ENCODE data around the gene BMP8A. TPM values are rescaled to one million over a fixed set of nuclear protein-coding genes. Genes with fewer than 3 reads are reported as not detected.
"Not testable (repeated sequence)": the region's sequence is repeated elsewhere in the genome, so short reads cannot be mapped to it uniquely, and the experiment has no call there.

BMP8A gene, protein sequence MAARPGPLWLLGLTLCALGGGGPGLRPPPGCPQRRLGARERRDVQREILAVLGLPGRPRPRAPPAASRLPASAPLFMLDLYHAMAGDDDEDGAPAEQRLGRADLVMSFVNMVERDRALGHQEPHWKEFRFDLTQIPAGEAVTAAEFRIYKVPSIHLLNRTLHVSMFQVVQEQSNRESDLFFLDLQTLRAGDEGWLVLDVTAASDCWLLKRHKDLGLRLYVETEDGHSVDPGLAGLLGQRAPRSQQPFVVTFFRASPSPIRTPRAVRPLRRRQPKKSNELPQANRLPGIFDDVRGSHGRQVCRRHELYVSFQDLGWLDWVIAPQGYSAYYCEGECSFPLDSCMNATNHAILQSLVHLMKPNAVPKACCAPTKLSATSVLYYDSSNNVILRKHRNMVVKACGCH
- 1.5 TPM for total RNA-seq
- long read RNA-seq, partial matches to known transcripts: 0 of 3 reads
- long read RNA-seq, other reads (novel, unspliced or antisense): 3 of 3 reads

DNA sequence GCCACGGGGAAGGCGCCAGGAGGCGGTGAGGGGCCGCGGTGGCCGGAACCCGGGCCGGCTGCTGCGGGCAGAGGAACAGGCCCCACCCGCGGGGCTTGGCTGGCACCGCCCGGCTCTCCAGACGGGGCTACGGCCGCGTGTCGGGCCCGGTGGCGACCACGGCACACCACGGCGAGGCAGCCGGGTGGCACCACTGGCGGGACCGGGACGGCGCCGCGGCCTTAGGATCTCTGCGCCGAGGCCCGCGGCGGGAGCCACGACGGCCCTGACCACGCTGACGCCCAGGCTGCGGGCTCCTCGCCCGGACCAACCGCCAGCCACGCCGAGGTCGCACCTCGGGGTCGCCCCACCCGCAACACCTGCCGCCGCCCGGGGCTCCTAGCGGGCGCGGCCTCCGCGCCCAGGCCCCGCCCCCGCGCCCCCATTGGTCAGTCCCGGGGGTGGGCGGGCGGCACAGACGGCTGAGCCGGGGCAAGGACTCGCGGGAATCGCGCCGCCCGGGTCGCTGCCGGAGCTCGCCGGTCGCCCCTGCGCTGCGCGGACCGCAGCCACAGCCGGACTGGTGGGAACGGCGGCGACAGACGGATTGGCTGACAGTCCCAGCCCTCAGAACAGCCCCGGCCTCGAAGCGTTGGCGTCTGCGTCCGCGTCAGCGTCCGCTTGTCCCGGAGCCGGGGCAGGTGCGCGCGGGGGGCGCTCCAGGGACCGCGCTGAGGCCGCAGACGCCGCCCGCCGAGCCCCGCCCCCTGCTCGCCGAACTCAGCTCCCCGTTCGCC is at the start of gene BMP8A:
Gene BMP8A (plus strand): TSS at position 491 of the 776 bp plus-strand sequence. CDS start 356 bp downstream, outside the sequence.
- intact Hi-C loops (cut with DNase I): no loop called here
- DNase-seq (ENCODE audit: low spot score): no peak

DNA sequence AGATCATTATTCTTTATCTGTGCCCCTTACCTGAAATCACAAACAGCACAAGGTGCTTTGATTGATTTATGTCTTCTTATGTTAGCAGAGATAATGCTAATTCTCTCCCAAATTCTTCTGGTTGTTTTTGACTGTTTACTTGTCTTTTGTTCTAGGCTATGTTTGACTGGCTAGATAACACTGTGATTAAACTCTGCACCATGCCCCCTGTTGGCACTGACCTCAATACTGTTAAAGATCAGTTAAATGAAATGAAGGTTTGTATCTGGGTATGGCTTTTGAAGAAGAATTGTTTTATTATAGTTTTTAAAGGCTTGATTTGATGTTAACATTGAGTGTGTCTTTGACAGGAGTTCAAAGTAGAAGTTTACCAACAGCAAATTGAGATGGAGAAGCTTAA is 49.6 kb upstream of the BMP8A start:
- intact Hi-C loops (cut with DNase I): no loop called here
- no peak for DNase-seq (ENCODE audit: low spot score)

DNA sequence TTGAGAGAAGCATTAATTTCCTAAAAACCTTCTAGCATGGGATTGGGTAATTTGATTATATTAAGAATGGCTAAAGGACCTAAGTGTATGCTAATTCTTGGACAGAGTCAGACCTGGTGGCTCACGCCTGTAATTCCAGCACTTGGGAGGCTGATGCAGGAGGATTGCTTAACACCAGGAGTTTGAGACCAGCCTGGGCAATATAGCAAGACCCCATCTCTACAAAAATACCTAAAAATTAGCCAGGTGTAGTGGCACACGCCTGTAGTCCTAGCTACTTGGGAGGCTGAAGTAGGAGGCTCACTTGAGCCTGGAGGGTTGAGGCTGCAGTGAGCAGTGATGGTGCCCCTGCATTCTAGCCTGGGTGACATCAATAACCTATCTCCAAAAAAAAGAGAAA is 45.9 kb upstream of the BMP8A start:
- intact Hi-C loops (cut with DNase I): no loop called here
- no peak for DNase-seq (ENCODE audit: low spot score)

DNA sequence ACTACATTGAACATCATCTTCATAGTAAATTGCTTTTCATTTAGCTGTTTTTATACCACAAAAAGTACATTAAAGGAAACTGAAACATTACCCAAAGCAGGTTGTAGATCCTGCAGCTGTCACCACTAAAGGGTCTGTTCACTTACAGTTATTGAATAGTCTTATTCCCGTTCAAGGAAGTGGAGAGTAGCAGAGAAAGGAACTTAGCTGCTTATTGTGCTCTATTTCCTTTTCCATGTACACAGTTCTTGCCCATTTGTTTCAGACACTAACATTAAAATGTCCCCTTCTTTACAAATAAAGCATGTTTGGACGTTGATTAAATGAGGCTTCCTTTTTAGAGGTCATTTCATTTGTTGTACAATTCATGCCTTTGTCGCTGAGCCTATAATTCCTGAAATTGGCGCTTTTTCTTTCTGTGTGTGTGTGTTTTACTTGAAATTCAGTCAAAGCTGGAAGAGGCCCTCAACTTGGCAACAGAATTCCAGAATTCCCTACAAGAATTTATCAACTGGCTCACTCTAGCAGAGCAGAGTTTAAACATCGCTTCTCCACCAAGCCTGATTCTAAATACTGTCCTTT is 44.4 kb upstream of the BMP8A start:
- no peak for DNase-seq (ENCODE audit: low spot score)
- intact Hi-C loops (cut with DNase I): no loop called here

DNA sequence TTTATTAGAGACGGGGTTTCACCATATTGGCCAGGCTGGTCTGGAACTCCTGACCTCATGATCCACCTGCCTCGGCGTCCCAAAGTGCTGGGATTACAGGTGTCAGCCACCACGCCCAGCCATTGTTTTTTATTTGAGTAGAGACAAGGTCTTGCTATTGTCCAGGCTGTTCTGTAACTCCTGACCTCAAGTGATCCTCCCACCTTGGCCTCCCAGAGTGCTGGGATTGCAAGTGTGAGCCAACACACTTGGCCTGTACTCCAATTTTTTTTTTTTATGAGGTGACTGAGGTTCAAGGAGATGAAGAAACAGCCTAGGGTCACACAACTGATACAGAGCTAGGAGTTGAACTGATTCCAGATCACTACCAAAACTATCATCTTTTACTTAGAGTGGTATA is 41.4 kb upstream of the BMP8A start:
- intact Hi-C loops (cut with DNase I): not testable (repeated sequence)

DNA sequence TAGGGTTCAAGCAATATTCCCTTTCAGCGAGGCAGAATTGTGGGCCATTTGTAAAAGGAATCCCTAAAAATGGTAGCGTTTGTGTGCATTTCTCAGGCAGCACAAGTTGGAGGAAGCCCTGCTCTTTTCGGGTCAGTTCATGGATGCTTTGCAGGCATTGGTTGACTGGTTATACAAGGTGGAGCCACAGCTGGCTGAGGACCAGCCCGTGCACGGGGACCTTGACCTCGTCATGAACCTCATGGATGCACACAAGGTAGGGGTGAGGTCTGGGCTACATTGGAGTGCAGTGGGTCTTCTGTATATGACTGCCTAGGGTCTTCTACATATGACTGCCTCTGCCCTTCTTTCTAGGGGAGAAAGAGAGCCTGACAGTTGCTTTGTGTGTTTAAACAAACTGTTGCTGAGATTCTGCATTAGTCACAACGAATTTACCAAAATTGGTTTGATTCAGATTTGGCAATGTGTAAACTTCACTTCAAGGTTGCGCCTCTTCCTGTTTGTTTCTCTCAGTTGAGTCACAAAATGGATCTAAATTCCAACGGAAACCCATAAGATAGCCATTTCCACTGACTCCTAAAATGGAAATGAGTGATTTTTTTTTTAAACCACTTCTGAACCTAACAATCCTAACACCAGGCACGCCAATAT is 40.4 kb upstream of the BMP8A start:
- intact Hi-C loops (cut with DNase I): no loop called here
- no peak for DNase-seq (ENCODE audit: low spot score)

More for the DNA sequence above, 41.4 kb upstream of the BMP8A start:
- not testable (repeated sequence) for DNase-seq (ENCODE audit: low spot score)

DNA sequence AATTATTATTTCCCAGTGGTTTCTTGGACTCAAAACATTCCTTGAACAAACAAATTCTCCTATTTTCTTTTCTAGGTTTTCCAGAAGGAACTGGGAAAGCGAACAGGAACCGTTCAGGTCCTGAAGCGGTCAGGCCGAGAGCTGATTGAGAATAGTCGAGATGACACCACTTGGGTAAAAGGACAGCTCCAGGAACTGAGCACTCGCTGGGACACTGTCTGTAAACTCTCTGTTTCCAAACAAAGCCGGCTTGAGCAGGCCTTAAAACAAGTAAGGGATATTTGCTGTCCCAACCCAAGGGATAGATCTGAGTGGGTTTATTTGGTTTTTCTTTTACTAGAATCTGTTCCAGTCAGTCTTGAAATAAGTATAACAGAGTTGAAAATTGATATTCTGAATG is 39.4 kb upstream of the BMP8A start:
- no peak for DNase-seq (ENCODE audit: low spot score)
- intact Hi-C loops (cut with DNase I): no loop called here

DNA sequence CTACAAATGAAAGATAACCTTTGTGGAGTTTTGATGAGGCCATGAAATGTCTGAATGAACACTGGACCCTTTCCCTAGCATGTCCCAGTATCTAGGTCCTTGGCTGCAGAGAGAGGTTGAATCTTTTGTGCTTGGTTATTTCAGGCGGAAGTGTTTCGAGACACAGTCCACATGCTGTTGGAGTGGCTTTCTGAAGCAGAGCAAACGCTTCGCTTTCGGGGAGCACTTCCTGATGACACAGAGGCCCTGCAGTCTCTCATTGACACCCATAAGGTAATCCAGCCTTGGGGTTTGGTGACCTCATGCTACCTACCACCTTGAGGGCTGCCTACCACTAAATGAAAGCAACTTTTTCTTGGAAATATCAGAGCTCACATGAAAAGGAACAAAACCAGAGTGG is 38.9 kb upstream of the BMP8A start:
- intact Hi-C loops (cut with DNase I): no loop called here
- DNase-seq (ENCODE audit: low spot score): no peak

DNA sequence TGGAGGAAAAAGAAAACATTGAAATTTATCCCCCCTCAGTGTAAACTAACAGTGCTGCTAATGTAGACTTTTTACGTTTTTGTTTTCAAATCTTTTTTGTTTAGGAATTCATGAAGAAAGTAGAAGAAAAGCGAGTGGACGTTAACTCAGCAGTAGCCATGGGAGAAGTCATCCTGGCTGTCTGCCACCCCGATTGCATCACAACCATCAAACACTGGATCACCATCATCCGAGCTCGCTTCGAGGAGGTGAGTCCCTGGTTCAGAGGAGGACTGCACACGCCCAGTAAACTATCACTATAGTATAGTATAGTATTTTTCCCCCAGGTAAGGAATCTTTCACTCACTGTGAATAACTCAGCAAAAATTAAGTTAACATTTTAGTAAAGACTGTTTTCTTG is 37.8 kb upstream of the BMP8A start:
- no peak for DNase-seq (ENCODE audit: low spot score)
- intact Hi-C loops (cut with DNase I): no loop called here

DNA sequence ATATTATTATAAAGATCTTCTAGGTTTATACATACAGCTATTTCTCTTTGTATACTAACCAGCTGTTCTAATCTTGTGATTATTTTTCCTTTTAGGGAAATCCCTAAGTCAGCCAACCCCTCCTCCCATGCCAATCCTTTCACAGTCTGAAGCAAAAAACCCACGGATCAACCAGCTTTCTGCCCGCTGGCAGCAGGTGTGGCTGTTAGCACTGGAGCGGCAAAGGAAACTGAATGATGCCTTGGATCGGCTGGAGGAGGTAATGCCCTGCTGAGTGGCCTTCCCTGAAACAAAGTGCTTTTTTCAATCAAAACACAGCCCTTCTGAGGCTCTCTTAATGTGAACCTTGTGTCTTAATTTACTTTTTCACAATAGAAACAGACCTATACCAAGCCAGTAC is 32.4 kb upstream of the BMP8A start:
- intact Hi-C loops (cut with DNase I): no loop called here

DNA sequence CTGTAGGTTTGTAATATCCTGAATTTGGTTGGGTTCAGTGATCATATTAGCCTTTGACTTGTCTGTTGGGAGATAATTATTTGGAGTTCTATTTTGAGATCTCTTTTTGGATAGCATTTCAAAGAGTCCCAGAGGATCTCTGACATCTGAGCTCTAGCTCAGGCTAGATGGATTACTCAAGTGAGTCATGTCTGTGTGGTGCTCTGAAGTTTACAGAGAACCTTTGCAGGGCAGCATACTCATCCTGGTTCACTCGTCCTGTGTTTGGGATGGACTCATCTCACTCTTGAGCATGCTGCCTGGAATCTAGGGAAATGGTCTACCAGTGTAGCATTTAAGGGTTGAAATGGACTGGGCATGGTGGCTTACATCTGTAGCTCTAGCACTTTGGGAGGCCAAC is 29.4 kb upstream of the BMP8A start:
- intact Hi-C loops (cut with DNase I): no loop called here
- DNase-seq (ENCODE audit: low spot score): no peak

More for the DNA sequence above, 32.4 kb upstream of the BMP8A start:
- no peak for DNase-seq (ENCODE audit: low spot score)

DNA sequence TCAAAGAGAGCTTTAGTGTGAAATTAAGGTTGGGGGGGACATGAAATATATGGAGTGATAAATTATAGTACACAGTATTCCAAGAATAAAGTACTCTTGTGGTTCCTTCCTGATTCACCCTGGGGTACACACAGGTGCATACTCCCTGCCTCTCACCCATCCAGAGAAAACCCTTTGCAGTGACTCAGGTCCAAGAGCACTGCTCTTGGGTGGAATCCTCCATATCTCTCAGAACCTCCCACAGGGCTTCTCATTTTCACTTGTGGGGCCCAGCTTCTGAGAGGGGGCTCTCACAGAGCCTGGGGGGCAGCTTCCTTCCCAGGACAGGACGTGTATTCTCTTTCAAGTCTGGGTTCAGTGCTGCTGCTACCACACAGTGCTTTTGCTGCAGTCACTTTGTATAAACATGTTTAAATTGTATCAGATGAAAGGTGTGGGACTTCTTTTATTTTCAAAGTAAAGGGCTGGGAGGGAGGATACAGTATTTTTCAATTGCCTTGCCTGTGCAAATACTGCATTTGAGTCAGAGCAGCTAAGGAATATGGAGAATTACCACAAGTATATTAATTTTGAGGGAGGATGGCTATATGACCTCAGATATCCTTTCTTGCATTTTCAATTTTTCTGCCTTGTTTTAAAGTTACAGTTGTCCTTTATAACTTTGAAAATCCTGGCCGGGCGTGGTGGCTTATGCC is 24.9 kb upstream of the BMP8A start:
- intact Hi-C loops (cut with DNase I): no loop called here

DNA sequence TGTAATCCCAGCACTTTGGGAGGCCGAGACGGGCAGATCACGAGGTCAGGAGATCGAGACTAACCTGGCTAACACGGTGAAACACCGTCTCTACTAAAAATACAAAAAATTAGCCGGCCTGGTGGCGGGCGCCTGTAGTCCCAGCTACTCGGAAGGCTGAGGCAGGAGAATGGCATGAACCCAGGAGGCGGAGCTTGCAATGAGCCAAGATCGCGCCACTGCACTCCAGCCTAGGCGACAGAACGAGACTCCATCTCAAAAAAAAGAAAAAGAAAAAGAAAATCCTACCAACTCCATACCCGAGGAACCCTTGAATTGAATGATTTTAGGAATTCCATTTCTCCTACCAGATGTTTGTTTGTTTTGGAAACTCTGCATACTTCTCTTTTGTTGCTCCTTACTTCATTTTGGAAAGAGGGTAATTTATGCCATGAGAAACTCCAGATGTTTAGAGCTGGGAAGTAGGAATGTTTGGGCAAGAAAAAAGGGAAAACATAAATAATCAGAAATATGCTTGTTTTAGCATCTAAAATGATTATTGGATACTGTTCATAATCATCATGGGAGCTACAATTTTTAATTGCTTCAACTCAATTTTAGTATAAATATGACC is 24.2 kb upstream of the BMP8A start:
- intact Hi-C loops (cut with DNase I); DNase-seq (ENCODE audit: low spot score): not testable (repeated sequence)

More for the DNA sequence above, 24.9 kb upstream of the BMP8A start:
- DNase-seq (ENCODE audit: low spot score): no peak

DNA sequence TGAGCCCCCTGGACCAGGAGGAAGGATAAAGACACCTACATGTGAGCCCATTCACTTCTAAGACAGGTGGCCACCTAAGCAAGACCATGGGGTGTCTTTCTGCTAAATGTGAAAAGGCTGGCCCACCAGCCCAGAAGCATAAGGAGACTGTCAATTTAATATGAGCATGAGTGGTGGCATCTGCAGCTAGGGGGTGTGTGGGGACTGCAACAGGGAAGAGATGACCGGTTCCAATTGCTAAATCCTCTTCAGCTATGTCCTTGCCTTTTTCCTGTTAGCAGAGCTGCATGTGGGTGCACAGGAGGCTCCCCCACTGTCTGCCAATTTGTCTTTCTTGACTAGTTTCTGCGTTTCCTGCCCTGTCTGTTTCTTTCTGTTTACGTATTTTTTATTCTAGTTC is 22.3 kb upstream of the BMP8A start:
- intact Hi-C loops (cut with DNase I): no loop called here
- DNase-seq (ENCODE audit: low spot score): no peak

DNA sequence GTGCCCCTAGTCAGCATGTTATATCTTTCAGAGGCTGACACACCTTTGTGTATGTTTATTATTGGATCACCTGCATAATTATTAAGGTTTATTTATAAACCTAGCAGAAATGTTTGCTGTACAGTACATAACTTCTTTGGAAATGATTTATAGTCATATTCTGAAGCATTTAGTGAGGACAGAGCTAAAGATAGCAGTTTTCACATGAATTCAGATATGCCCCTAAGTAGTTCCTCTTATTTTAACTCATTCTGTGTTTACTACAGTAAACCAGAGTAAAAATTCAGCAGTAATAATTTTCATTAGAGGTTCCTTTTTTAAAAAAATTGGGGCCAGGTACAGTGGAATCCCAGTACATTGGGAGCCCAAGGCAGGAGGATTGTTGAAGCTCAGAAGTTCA is 21.4 kb upstream of the BMP8A start:
- intact Hi-C loops (cut with DNase I): no loop called here
- no peak for DNase-seq (ENCODE audit: low spot score)

DNA sequence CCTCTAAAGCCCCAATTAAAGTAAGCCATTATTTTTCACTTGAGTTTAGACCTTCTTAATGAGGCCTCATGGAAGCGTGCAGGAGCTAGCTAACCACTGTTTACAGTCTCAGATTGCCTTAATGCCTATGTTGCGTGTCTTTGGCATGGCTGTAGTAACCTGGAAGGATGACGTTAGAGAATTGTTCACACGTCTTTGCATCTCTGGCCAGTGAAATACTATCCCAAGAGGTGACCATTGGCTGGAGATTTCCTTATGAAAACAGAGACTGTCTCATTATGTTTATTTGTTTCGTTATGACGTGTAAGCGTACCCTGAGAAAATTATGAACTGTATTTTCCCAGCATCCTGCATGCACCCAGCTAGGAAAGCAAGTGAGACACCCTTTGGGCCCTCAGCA is 18.6 kb upstream of the BMP8A start:
- intact Hi-C loops (cut with DNase I): no loop called here
- DNase-seq (ENCODE audit: low spot score): no peak

DNA sequence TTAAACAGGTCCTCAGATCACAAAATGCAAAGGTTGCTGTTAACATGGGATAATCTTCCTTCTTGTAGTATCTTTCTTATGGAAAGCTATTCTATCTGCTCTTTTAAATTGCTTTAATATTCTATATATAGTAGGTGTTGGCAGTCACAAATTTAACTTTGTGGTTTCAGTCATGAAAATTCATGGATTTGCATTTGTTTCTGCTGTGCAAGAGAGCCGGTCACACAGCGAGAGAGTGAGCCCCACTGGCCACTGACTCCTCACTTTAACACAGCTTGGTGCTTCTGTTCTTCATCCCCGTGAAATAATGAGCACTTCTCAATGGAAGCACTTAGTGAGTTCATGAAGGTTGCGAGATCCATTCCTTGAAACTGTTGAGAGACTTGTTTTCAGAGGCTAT is 18.1 kb upstream of the BMP8A start:
- intact Hi-C loops (cut with DNase I): no loop called here
- no peak for DNase-seq (ENCODE audit: low spot score)

DNA sequence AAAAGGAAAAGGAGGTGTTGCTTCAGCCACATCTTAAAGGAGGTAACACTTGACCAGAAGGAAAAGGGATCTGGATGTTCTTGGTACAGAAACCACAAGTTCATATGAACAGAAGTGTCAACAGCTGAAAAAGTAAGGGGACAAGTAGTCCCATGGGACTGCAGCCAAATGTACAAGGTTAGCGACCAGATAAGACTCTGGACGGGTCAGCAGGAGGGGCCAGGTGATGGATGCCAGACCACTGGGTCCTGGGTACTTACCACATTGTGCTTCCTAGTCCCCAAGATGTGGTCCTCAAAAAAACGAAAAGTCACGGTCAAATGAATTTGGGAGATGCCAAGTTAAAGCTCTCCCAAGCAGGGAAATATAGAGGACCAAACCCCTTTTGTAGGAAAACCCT is 16.6 kb upstream of the BMP8A start:
- DNase-seq (ENCODE audit: low spot score): no peak
- intact Hi-C loops (cut with DNase I): no loop called here

DNA sequence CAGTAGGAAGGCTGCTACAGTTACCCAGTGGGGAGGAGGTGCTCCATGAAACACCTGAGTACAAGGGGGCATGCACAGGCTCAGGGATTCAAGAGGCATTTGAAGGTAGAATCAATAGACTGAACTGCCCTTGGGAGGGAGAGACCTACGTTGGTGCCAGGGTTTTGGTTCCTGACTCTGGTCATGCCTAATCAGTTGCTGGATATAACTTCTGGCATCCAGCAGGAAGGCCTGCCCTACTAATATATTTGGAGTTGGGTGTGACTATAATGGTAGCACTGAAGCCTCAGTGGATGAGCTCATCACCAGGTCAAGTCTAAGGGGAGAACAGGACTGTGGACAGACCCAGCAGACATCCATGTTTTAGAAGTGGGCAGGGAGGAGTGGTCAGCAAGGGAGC is 15.9 kb upstream of the BMP8A start:
- intact Hi-C loops (cut with DNase I); DNase-seq (ENCODE audit: low spot score): not testable (repeated sequence)
